Liver (tissue), 9 donors: ENCODE measurements around the gene GNG12. TPM values are rescaled to one million over a fixed set of nuclear protein-coding genes. Genes with fewer than 3 reads are reported as not detected.

Source experiments
- DNase-seq: peaks from one replicate; pipeline ENCODE4 v3.0.0-alpha.2; 2017; ENCODE audit warnings: low spot score
- H3K27ac ChIP-seq, 2 donors: one replicate each; pipeline ENCODE4 v1.7.0; 2013; ENCODE audit warnings: inconsistent platforms in 2 of 2, low read length in 2 of 2, control low read depth in 1 of 2, low read depth in 1 of 2, mild to moderate bottlenecking in 1 of 2
- H3K27me3 ChIP-seq, 4 donors: one replicate each; pipeline versions ENCODE4 v1.6.1 to v1.7.0; 2013; ENCODE audit warnings: low read length in 3 of 4, inconsistent platforms in 1 of 4, mild to moderate bottlenecking in 1 of 4, moderate library complexity in 1 of 4; ENCODE audit not compliant: control insufficient read depth in 4 of 4, insufficient read depth in 4 of 4
- H3K36me3 ChIP-seq, 4 donors: one replicate each; pipeline versions ENCODE4 v1.6.1 to v1.7.0; 2013; ENCODE audit warnings: low read length in 3 of 4, mild to moderate bottlenecking in 3 of 4, low read depth in 1 of 4, moderate library complexity in 1 of 4; ENCODE audit not compliant: control insufficient read depth in 4 of 4, insufficient read depth in 3 of 4
- H3K4me1 ChIP-seq, 4 donors: one replicate each; pipeline versions ENCODE4 v1.6.1 to v1.7.0; 2013; ENCODE audit warnings: low read length in 3 of 4, mild to moderate bottlenecking in 3 of 4, moderate library complexity in 1 of 4; ENCODE audit not compliant: control insufficient read depth in 4 of 4, insufficient read depth in 4 of 4
- H3K4me3 ChIP-seq, 3 donors: one replicate each; pipeline versions ENCODE4 v1.6.1 to v1.7.0; 2013; ENCODE audit warnings: low read length in 3 of 3, control low read depth in 1 of 3, low read depth in 1 of 3, mild to moderate bottlenecking in 1 of 3
- H3K9ac ChIP-seq, 2 donors: one replicate each; pipeline ENCODE4 v1.7.0; 2013; ENCODE audit warnings: low read length in 2 of 2, mild to moderate bottlenecking in 2 of 2, moderate library complexity in 2 of 2, control low read depth in 1 of 2, low read depth in 1 of 2
- H3K9me3 ChIP-seq, 4 donors: one replicate each; pipeline versions ENCODE4 v1.6.1 to v1.7.0; 2013; ENCODE audit warnings: low read length in 3 of 4; ENCODE audit not compliant: control insufficient read depth in 4 of 4
- EGR1 ChIP-seq, 2 donors: IDR thresholded peaks; 2 replicates each; pipeline ENCODE4 v1.6.1; 2016 to 2018; ENCODE audit warnings: antibody characterized with exemption in 2 of 2, low read depth in 2 of 2
- FOXA2 ChIP-seq: IDR thresholded peaks from 2 replicates; pipeline ENCODE4 v1.6.1; 2016; ENCODE audit warnings: antibody characterized with exemption
- HNF4A ChIP-seq, 2 donors: conservative IDR thresholded peaks; 2 replicates each; pipeline ENCODE4 v1.6.1; 2016; ENCODE audit warnings: antibody characterized with exemption in 2 of 2, mild to moderate bottlenecking in 2 of 2
- HNF4G ChIP-seq: IDR thresholded peaks from 2 replicates; pipeline ENCODE4 v1.6.1; 2016; ENCODE audit warnings: antibody characterized with exemption
- JUND ChIP-seq, 2 donors: IDR thresholded peaks; 2 replicates each; pipeline ENCODE4 v1.6.1; 2016; ENCODE audit warnings: antibody characterized with exemption in 2 of 2
- RXRA ChIP-seq, 2 donors: IDR thresholded peaks; 2 replicates each; pipeline ENCODE4 v1.6.1; 2017 to 2018; ENCODE audit warnings: antibody characterized with exemption in 2 of 2, mild to moderate bottlenecking in 1 of 2
- SP1 ChIP-seq: IDR thresholded peaks from 2 replicates; pipeline ENCODE4 v1.6.1; 2018; ENCODE audit warnings: antibody characterized with exemption, mild to moderate bottlenecking
- TAF1 ChIP-seq: conservative IDR thresholded peaks from 2 replicates; pipeline ENCODE4 v1.6.1; 2016; ENCODE audit warnings: antibody characterized with exemption, mild to moderate bottlenecking
- YY1 ChIP-seq: IDR thresholded peaks from 2 replicates; pipeline ENCODE4 v1.6.1; 2016; ENCODE audit warnings: antibody characterized with exemption, mild to moderate bottlenecking
- WGBS: extraction: QIAGEN DNeasy Blood & Tissue Kit; methylation state at CpG from one replicate; pipeline ENCODE4 v1.1.7; 2013; 5-methylcytosine and 5-hydroxymethylcytosine counted together
- polyA plus RNA-seq, 2 donors: library from polyadenylated mRNA; stranded (reverse) in 1 of 2; unstranded in 1 of 2; fragments of 200-250 nt in 1 of 2; fragments of >200 nt in 1 of 2; fragmentation: Nextera tagmentation in 1 of 2; extraction: Ambion mirVana in 1 of 2; gene quantifications; one replicate each; pipeline versions ENCODE4 v1.2.1 to v1.2.3, GENCODE V29; 2013 to 2015
- total RNA-seq, 2 donors: library from RNA; depleted of rRNA; stranded (reverse); fragments of >200 nt; gene quantifications; one replicate each; pipeline ENCODE4 v1.2.3, GENCODE V29; 2014
- TF ChIP-seq, protein P1 (sequence below): IDR thresholded peaks from 2 replicates; pipeline ENCODE4 v1.6.1; 2016; ENCODE audit warnings: antibody characterized with exemption
- TF ChIP-seq, protein P2 (sequence below): IDR thresholded peaks from 2 replicates; pipeline ENCODE4 v1.6.1; 2016; ENCODE audit warnings: antibody characterized with exemption
- TF ChIP-seq, protein P3 (sequence below): IDR thresholded peaks from 2 replicates; pipeline ENCODE4 v1.6.1; 2016; ENCODE audit warnings: antibody characterized with exemption
- donor health status: healthy.
- donor health status: healthy.
- donor health status: healthy.
- donor health status: healthy.
- donor health status: healthy.

GNG12 gene
- total and polyA plus RNA-seq, 4 donors, result 15.4 to 26.1 (median 19.7) TPM

DNA sequence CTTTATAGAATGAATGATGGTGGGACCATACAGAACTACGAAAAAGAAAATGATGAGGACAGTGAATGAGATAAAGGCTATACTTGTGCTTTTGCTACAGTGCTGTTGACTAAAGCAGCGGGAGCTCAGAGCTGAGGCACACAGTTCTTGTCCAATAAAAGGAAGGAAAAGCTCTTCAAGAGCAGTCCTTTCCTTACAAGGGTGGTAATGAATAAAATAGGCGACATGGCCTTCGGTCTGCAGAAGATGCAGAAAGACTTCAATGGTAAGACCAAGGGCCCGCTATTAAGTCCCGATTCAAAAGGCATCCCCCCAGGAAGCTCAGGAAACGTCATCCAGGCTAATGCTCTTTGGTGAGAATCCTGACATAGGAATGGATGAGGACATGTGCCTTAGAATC lies 44.4 kb downstream of the GNG12 start (continued):
- no peak for TF ChIP-seq RXRA (IDR thresholded peaks at IDR 0.05)
- TF ChIP-seq HNF4G, result no peak
- no peak for TF ChIP-seq EGR1 (IDR thresholded peaks at IDR 0.05; ENCODE audit: low read depth in 2 of 2)

DNA sequence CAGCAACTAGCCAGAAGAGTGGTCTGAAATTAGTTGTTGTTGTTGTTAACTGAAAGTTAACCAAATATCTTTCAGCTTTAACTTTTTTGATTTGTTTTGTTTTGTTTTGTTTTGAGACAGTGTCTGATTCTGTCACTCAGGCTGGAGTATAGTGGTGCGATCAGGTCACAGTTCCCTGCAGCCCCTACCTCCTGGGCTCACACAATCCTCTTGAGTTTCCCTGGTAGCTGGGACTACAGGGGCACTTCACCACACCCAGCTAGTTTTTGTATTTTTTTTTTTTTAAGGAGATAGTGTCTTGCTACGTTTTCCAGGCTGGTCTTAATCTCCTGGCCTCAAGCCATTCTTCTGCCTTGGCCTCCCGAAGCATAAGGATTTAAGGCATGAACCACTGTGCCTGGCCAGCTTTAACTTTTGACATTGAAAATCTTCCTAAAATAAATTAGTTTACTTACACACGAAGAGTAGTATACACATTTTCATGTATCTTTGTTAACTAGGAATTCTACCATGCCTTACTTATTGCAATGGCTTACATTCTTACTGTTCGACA lies 45.0 kb downstream of the GNG12 start:
- Histone ChIP-seq H3K36me3 (no peaks in the 10 kb centered on the region), H3K4me1 (peaks cover 0 to 4% (median 0%) of the 10 kb centered on the region in 4 donors), H3K9me3 (no peaks in the 10 kb centered on the region), H3K4me3 (no peak overlapping the region), H3K27ac (no peak overlapping the region), H3K9ac (no peak overlapping the region), H3K27me3 (no peaks in the 10 kb centered on the region)
- DNase-seq, result no peak
- TF ChIP-seq, protein P1, sequence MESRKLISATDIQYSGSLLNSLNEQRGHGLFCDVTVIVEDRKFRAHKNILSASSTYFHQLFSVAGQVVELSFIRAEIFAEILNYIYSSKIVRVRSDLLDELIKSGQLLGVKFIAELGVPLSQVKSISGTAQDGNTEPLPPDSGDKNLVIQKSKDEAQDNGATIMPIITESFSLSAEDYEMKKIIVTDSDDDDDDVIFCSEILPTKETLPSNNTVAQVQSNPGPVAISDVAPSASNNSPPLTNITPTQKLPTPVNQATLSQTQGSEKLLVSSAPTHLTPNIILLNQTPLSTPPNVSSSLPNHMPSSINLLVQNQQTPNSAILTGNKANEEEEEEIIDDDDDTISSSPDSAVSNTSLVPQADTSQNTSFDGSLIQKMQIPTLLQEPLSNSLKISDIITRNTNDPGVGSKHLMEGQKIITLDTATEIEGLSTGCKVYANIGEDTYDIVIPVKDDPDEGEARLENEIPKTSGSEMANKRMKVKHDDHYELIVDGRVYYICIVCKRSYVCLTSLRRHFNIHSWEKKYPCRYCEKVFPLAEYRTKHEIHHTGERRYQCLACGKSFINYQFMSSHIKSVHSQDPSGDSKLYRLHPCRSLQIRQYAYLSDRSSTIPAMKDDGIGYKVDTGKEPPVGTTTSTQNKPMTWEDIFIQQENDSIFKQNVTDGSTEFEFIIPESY, result no peak
- TF ChIP-seq JUND (IDR thresholded peaks at IDR 0.05), result no peak
- WGBS, result 81% methylated on average over 5 of the region's 5 CpGs

DNA sequence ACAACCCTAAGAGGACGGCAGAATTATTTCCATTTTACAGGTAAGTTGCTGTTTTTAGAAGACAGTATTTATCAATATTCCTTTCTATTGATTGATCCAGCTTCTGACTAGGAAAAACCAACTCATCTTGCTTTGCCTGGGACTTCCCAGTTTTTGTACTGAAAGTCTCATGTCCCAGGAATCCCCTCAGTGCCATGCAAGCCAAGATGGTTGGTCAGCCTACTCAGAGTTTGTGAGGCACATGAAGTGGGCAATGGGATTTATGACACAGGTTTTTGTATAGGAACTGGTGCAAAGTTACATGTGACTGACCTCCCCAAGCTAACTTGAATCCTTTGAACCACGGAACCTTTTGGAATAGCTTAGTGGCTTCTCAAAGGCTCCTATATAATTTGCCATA lies 45.5 kb downstream of the GNG12 start:
- TF ChIP-seq TAF1 (no peak), SP1 (no peak), YY1 (no peak), FOXA2 (no peak), HNF4A (conservative IDR thresholded peaks at IDR 0.05) (no peak), RXRA (IDR thresholded peaks at IDR 0.05) (no peak), EGR1 (IDR thresholded peaks at IDR 0.05; ENCODE audit: low read depth in 2 of 2) (no peak)
- TF ChIP-seq, protein P2, sequence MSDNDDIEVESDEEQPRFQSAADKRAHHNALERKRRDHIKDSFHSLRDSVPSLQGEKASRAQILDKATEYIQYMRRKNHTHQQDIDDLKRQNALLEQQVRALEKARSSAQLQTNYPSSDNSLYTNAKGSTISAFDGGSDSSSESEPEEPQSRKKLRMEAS, result no peak
- TF ChIP-seq, protein P3, sequence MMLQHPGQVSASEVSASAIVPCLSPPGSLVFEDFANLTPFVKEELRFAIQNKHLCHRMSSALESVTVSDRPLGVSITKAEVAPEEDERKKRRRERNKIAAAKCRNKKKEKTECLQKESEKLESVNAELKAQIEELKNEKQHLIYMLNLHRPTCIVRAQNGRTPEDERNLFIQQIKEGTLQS, result no peak
- TF ChIP-seq, protein P1, result no peak
- no peak overlapping the region for H3K9ac ChIP-seq
- 96% methylated on average over 2 of the region's 2 CpGs for WGBS
- no peaks in the 10 kb centered on the region for H3K27me3 ChIP-seq
- peaks cover 0 to 4% (median 0%) of the 10 kb centered on the region in 4 donors for H3K4me1 ChIP-seq
- H3K27ac ChIP-seq, result no peak overlapping the region
- H3K4me3 ChIP-seq, result no peak overlapping the region
- H3K9me3 ChIP-seq, result no peaks in the 10 kb centered on the region
- DNase-seq, result no peak
- H3K36me3 ChIP-seq, result no peaks in the 10 kb centered on the region
